Measurements from ENCODE around the gene DOCK9.

The DOCK9 gene

DNA sequence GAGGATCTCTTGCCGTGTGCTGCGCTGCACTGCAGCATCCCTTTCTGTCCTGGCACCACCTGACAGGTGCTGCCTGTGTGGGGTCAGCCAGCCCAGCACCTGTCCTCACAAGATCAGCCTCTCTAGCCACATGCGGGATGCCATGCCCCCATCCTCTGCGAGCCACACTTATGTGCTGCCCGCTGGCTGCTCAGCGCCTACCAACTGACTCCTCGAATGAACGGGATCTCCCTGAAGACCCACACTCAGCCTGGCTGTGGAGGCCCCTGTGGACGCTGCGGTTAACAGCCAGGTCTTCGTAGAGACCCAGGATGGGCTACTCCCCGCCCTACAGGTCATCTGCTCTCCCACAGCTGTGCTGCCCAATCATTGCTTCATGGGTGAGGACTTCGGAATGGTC lies 106.1 kb downstream of the DOCK9 start:
- H3K27me3 ChIP-seq, result no peaks in the 10 kb centered on the region
- H3K9ac ChIP-seq, result no peak overlapping the region
- H4K20me1 ChIP-seq, result no peaks in the 10 kb centered on the region
- peaks cover 12% of the 10 kb centered on the region for H3K9me3 ChIP-seq
- TF ChIP-seq Cebpa-rat (IDR thresholded peaks at IDR 0.05), result no peak
- H3K4me2 ChIP-seq, result no peak overlapping the region
- no peak overlapping the region for H3K27ac ChIP-seq
- H3K36me3 ChIP-seq, result peaks cover 7% of the 10 kb centered on the region; the same call in 1 of the 2 replicates
- no peak overlapping the region for H3K4me3 ChIP-seq
- H3K4me1 ChIP-seq, result no peaks in the 10 kb centered on the region

DNA sequence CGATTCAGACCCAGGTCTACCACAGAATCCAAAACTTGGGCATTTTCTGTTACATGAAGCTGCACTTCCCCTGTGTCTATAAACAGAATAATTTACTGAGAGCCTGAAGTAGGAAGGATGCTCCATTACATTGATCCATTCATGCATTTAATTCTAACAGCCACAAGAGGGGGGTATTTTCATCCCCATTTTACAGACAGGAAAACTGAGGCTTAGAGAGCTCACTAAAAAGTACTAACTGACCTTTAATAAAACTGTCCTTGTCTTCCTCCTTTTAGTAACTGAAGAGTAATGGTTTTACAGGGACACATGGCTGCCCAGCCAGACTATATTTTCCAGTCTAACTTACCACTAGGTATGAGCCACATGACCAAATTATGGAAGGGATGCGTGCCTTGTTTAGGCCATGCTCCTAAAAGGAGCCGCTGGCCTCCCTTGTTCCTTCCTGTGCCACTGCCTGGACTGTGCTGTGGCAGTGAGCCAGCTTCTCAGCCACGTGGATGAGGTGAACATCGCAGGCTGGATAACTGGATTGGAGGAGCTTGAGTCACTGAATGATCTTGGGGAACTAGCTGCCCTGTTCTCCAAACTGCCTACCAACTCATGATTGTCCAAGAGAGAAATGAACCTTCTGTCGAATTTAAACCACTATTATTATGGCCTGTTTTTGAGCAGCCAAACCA lies 108.3 kb downstream of the DOCK9 start:
- Histone ChIP-seq H3K4me3 (no peak overlapping the region), H3K4me2 (no peak overlapping the region), H4K20me1 (no peaks in the 10 kb centered on the region), H3K27ac (no peak overlapping the region), H3K27me3 (no peaks in the 10 kb centered on the region), H3K9ac (no peak overlapping the region), H3K9me3 (peaks cover 12% of the 10 kb centered on the region), H3K4me1 (no peaks in the 10 kb centered on the region), H3K36me3 (peaks cover 7% of the 10 kb centered on the region; the same call in 1 of the 2 replicates)
- no peak for TF ChIP-seq Cebpa-rat (IDR thresholded peaks at IDR 0.05)

DNA sequence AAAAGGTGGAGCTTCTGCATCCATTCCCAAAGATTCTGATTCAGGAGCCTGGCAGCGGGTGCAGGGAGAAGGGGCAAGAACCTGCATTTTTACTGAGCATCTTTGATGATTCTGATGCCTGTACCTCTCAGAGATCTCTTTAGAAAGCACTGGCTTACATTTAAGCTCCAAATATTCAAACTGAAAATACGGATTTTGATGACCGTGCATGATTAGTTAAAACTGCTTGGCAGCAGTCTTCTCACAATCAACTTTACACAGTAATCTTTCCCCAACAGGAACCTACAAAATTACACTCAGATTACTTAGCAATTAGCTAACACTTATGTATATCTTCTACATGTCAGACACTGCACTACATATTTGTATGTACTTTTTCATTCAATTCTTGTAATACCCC lies 108.9 kb downstream of the DOCK9 start:
- Histone ChIP-seq H3K9me3 (peaks cover 12% of the 10 kb centered on the region), H3K36me3 (peaks cover 7% of the 10 kb centered on the region; the same call in 1 of the 2 replicates), H3K27me3 (no peaks in the 10 kb centered on the region), H3K4me1 (no peaks in the 10 kb centered on the region), H3K9ac (no peak overlapping the region), H3K27ac (no peak overlapping the region), H4K20me1 (no peaks in the 10 kb centered on the region), H3K4me2 (no peak overlapping the region), H3K4me3 (no peak overlapping the region)
- no peak for TF ChIP-seq Cebpa-rat (IDR thresholded peaks at IDR 0.05)

DNA sequence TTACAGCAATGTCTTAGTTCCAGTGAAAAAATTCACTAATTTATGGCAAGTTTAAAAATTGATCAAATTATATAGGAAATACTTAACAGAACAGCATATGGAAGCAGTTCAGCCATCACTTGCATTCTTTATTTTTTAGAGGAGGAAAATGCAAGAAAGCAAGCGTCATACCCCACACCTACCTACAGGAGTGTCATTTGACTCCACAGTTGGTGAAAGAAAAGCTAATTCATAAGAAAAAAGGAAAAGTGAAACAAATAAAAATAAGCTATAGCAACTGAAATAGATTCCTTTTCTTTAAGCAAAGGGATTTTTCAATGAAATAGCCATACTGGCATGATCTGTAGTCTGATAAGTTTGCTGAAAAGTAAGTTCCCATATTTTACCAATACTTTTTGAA lies 111.0 kb downstream of the DOCK9 start:
- no peak for TF ChIP-seq Cebpa-rat (IDR thresholded peaks at IDR 0.05)
- Histone ChIP-seq H3K36me3 (peaks cover 10% of the 10 kb centered on the region; the same call in 1 of the 2 replicates), H3K27ac (no peak overlapping the region), H4K20me1 (no peaks in the 10 kb centered on the region), H3K4me2 (no peak overlapping the region), H3K9me3 (no peaks in the 10 kb centered on the region), H3K9ac (no peak overlapping the region), H3K4me3 (no peak overlapping the region), H3K4me1 (no peaks in the 10 kb centered on the region), H3K27me3 (no peaks in the 10 kb centered on the region)

DNA sequence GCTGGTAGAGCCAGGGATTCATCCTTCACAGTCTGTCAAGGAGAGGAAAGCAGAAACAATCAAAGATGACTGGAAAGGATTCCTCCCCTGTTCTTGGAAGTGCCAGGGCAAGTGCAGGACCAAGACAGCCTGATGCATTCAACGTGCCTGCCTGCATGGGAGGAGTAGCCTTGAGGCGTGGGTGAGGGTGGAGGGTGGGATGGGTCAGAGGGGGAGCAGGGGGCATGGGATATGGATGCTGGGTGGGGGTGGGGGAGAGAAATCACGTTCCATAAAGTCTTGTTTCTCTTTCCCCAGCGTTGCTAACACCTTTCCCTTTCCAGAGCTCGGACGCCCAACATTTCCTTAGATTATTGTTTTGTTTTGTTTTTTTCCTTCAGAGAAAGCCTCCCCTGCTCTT lies 117.4 kb downstream of the DOCK9 start:
- H4K20me1 ChIP-seq, result no peaks in the 10 kb centered on the region
- no peak overlapping the region for H3K9ac ChIP-seq
- H3K27me3 ChIP-seq, result no peaks in the 10 kb centered on the region
- peaks cover 15% of the 10 kb centered on the region; the same call in 1 of the 2 replicates for H3K36me3 ChIP-seq
- H3K4me1 ChIP-seq, result no peaks in the 10 kb centered on the region
- no peak overlapping the region for H3K4me2 ChIP-seq
- TF ChIP-seq Cebpa-rat (IDR thresholded peaks at IDR 0.05), result no peak
- no peak overlapping the region for H3K4me3 ChIP-seq
- H3K9me3 ChIP-seq, result no peaks in the 10 kb centered on the region
- no peak overlapping the region for H3K27ac ChIP-seq

DNA sequence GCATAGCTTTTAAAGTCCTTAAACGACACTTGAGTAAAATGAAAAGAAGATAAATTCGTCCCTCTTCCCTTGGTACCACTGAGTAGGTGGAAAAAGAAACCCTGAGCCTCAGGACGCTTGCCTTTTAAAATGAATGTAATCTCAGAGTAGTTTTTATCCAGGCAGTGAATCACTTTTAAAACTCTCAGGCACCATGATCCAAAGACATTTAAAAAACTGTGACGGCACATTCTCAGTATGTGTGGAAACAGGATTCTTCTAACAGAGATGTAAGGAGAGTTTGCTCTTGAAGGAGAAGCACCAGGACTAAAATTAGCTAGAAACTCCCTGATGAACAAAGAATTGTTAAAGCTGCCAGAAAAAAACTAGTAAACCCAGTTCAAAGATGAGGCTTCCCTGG lies 119.7 kb downstream of the DOCK9 start:
- no peak for TF ChIP-seq Cebpa-rat (IDR thresholded peaks at IDR 0.05)
- Histone ChIP-seq H3K36me3 (peaks cover 15% of the 10 kb centered on the region; the same call in 1 of the 2 replicates), H3K4me1 (no peaks in the 10 kb centered on the region), H3K27me3 (no peaks in the 10 kb centered on the region), H3K4me3 (no peak overlapping the region), H4K20me1 (no peaks in the 10 kb centered on the region), H3K4me2 (no peak overlapping the region), H3K27ac (no peak overlapping the region), H3K9me3 (no peaks in the 10 kb centered on the region), H3K9ac (no peak overlapping the region)

DNA sequence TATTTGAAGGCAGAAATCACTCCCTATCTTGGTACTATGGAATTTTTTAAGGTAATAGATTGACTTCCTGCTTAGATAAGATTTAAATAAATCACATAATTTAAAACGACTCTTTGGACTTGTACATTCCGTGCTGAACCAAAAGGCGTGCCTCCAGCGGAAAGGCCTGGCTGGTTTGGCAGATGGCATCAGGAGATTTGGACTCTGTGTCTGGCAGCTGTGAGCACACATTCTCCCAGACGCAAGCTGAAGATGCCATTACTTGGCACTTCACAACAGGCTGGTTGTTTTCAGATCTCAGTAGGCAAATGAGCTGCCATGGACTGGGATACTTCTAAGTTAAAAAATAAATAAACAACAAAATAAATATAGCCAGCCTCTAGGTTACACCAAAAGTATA lies 120.9 kb downstream of the DOCK9 start:
- H3K27ac ChIP-seq, result no peak overlapping the region
- no peak for TF ChIP-seq Cebpa-rat (IDR thresholded peaks at IDR 0.05)
- H4K20me1 ChIP-seq, result no peaks in the 10 kb centered on the region
- peaks cover 5% of the 10 kb centered on the region; the same call in 1 of the 2 replicates for H3K36me3 ChIP-seq
- no peak overlapping the region for H3K4me3 ChIP-seq
- no peaks in the 10 kb centered on the region for H3K9me3 ChIP-seq
- no peak overlapping the region for H3K9ac ChIP-seq
- H3K4me1 ChIP-seq, result no peaks in the 10 kb centered on the region
- no peaks in the 10 kb centered on the region for H3K27me3 ChIP-seq
- H3K4me2 ChIP-seq, result no peak overlapping the region

DNA sequence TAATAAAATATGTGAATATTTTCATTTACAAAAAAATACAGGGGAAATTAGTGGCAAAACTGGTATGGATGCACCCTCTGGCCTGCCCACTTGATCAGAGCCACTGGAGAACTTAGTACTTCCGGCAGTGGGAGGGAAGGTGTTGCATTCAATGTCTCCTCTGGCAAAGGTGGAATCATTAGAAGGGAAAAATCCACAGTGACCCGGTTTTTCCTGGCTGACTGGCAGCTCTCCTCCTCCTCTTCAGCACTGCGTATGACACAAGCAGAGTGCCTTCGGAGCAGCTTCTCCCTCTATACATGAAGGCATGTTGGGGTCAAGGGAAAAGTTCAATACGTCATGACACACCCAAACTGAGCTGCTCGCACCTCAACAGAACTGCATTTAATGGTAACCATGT lies 123.4 kb downstream of the DOCK9 start:
- Histone ChIP-seq H3K27me3 (no peaks in the 10 kb centered on the region), H3K9me3 (no peaks in the 10 kb centered on the region), H3K36me3 (no peaks in the 10 kb centered on the region), H4K20me1 (no peaks in the 10 kb centered on the region), H3K4me1 (no peaks in the 10 kb centered on the region), H3K9ac (no peak overlapping the region), H3K4me3 (no peak overlapping the region), H3K27ac (no peak overlapping the region), H3K4me2 (no peak overlapping the region)
- no peak for TF ChIP-seq Cebpa-rat (IDR thresholded peaks at IDR 0.05)

DNA sequence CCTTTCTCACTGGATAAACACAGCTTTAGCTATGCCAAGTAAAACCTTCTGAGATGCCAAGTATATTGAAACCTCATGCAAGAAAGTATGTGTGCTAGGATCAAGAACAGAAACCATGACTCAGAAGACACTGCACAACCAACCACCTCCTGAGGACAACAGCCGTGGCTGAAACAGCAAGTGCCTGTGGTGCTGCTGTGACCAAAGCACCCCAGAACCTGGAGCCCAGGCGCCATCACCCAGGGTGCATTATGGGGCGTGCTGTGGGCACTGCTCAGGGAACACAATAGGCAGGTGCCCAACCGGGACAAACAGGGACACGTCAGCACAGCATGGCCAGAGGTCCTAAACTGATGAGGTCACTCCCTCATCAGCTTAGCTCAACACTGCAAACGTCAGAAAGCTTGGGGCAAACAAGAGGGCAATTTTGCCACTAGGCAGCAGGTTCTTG lies 124.1 kb downstream of the DOCK9 start:
- H4K20me1 ChIP-seq, result no peaks in the 10 kb centered on the region
- no peaks in the 10 kb centered on the region for H3K4me1 ChIP-seq
- no peak overlapping the region for H3K4me3 ChIP-seq
- no peak for TF ChIP-seq Cebpa-rat (IDR thresholded peaks at IDR 0.05)
- H3K36me3 ChIP-seq, result no peaks in the 10 kb centered on the region
- no peak overlapping the region for H3K27ac ChIP-seq
- no peaks in the 10 kb centered on the region for H3K27me3 ChIP-seq
- H3K4me2 ChIP-seq, result no peak overlapping the region
- no peak overlapping the region for H3K9ac ChIP-seq
- H3K9me3 ChIP-seq, result no peaks in the 10 kb centered on the region

DNA sequence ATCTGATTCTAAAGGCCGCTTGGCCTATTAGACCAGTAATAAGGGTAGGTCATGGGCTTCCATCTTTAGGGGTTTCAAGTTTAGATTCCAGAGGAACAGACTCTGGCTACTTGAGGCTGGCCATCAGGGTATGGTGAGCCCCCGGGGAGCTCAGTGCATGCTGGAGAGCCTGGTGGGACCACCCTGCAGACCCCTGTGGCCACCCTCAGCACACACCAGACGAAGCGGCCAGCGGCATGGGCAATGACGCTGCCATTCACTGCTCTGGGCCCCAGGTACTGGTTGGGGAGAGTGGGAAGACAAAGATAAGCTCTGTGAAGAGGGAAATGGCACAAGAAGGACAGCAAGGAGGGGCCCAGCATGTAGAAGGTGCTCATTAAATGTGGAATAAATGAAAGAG lies 126.6 kb downstream of the DOCK9 start:
- Histone ChIP-seq H3K4me3 (no peak overlapping the region), H3K9me3 (no peaks in the 10 kb centered on the region), H3K9ac (no peak overlapping the region), H3K27me3 (no peaks in the 10 kb centered on the region), H4K20me1 (no peaks in the 10 kb centered on the region), H3K4me1 (peaks cover 22% of the 10 kb centered on the region), H3K27ac (no peak overlapping the region), H3K4me2 (no peak overlapping the region), H3K36me3 (no peaks in the 10 kb centered on the region)
- TF ChIP-seq Cebpa-rat (IDR thresholded peaks at IDR 0.05), result no peak

DNA sequence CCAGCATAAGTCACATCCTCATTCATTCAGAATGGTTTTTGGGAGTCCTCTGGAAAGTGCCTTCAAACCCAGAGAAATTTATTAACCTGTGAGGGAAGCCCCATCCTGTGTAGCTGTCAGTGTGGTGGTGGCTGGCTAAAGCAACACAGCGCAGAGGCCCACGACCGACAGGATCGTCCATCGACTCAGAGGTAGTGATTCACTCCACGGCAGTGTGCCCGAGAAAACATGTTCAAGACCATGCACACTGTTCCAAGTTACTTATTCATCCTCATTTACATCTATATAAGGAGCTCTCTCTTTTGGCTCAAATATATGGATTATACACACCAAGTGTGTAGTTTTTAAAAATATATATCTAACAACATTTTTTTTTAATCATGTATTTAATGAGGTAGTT lies 129.1 kb downstream of the DOCK9 start:
- no peak overlapping the region for H3K4me2 ChIP-seq
- no peak for TF ChIP-seq Cebpa-rat (IDR thresholded peaks at IDR 0.05)
- H3K4me1 ChIP-seq, result peaks cover 33% of the 10 kb centered on the region
- no peak overlapping the region for H3K27ac ChIP-seq
- H4K20me1 ChIP-seq, result no peaks in the 10 kb centered on the region
- no peak overlapping the region for H3K4me3 ChIP-seq
- no peaks in the 10 kb centered on the region for H3K27me3 ChIP-seq
- no peaks in the 10 kb centered on the region for H3K9me3 ChIP-seq
- no peak overlapping the region for H3K9ac ChIP-seq
- no peaks in the 10 kb centered on the region for H3K36me3 ChIP-seq

Data from BLaER1 (cell line).